C4-2B (cell line): Measurements from ENCODE around the gene H2AZ2.

Source experiments
- H3K27ac ChIP-seq: fragments of 450-650 bp; 2 replicates; pipeline ENCODE4 v1.5.1; 2017
- ZFX ChIP-seq: fragments of 450-650 bp; IDR thresholded peaks from 2 replicates; pipeline ENCODE4 v1.6.1; 2017
- TF ChIP-seq, protein P1 (sequence below): fragments of 450-650 bp; conservative IDR thresholded peaks from 2 replicates; pipeline ENCODE4 v1.5.1; 2017; ENCODE audit warnings: mild to moderate bottlenecking

H2AZ2 gene

DNA sequence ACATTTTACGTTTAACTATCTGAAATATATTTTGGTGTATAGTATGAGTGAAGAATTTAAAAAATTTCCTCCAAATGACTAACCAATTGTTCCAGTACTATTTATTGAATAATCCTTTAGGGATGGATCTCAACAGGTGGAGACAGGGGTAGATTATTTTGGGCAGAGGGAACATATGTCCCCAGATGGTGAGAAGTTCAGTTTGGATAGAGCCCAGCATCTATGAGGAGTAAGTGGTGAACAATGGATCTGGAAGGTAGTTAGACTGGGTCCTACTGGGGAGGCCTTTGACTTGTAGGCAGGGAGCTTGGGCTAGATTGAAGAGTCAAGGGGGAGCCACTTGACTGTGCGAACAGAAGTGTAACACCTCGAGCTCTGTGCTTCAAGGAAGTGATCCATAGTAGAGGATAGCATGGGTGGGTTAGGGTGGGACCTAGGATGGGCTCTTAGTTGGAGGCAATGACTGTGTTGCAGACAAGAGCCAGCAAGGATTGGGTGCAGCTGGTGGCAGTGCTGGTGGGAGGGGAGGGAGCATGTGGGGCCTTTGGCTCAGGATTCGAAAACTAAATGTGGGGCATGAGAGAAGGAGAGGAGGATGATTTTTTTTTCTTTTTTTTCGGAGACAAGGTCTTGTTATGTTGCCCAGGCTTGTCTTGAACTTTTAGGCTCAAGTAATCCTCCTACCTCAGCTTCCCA, 41.3 kb upstream of the H2AZ2 start:
- no peak overlapping the region for H3K27ac ChIP-seq
- TF ChIP-seq, protein P1, sequence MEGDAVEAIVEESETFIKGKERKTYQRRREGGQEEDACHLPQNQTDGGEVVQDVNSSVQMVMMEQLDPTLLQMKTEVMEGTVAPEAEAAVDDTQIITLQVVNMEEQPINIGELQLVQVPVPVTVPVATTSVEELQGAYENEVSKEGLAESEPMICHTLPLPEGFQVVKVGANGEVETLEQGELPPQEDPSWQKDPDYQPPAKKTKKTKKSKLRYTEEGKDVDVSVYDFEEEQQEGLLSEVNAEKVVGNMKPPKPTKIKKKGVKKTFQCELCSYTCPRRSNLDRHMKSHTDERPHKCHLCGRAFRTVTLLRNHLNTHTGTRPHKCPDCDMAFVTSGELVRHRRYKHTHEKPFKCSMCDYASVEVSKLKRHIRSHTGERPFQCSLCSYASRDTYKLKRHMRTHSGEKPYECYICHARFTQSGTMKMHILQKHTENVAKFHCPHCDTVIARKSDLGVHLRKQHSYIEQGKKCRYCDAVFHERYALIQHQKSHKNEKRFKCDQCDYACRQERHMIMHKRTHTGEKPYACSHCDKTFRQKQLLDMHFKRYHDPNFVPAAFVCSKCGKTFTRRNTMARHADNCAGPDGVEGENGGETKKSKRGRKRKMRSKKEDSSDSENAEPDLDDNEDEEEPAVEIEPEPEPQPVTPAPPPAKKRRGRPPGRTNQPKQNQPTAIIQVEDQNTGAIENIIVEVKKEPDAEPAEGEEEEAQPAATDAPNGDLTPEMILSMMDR: no peak
- TF ChIP-seq ZFX: no peak

DNA sequence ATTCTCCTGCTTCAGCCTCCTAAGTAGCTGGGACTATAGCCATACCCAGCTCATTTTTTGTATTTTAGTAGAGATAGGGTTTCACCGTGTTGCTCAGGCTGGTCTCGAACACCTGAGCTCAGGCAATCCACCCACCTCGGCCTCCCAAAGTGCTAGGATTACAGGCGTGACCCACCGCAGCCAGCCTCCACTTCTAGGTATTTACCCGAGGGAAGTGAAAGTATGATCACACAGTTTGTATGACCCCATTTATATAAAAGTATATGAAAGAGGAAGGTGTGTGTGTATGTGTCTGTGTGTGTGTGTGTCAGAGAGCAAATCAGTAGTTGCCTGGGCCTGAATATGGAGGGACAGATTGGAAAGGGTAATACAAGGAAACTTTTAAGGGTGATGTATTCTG, 39.4 kb upstream of the H2AZ2 start:
- no peak overlapping the region for H3K27ac ChIP-seq
- TF ChIP-seq ZFX: no peak
- TF ChIP-seq, protein P1: no peak

DNA sequence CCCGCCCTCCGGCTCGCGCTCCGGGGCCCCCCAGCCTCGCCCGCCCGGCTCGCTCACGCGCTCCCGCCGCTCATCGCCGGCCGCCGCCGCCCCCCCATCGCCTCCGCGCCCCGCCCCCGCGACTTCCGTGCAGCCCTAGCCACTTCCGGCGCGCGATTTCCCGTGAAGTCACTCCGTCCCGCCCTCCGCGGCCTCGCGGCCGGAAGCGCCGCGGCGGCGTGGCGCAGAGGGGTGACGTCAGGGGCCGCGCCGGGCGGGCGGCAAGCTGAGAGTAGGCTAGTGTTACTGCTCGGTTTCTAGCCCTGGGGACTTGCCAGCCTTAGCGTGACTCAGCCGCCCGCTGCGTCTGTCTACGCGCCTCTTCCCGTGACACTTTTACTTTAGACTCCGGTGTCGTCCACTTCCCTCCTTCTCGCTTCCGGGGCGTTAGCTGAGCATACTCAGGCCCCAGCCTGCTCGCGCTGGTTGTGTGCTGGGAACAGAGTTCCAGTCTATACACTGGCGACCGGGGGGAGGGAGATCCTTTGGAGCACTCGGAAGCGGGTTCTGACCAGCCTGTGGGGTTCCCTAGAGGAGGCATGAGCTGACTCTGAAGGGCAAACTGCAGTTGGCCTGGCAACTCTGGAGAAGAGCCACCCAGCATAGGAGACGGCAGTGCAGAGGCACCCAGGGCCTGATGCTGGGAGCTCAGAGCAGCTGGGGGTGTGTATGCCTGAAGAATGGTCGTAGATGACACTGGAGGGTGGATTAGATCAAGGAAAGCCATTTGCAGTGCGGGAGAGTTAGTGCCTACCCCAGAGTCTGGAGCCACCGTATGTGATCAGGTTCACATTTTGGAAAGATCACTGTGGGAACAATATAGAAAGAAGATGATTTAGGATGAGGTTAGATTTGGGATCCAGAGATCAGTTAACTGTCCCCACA, 37.8 kb upstream of the H2AZ2 start, which contains the start of gene PURB:
Gene PURB, minus strand, starts transcription at position 137 of the 924 bp plus-strand sequence. CDS start 182 bp downstream, outside the sequence.
- TF ChIP-seq, protein P1: no peak
- peak; percentile 18; the same call in 1 of the 2 replicates for TF ChIP-seq ZFX
- H3K27ac ChIP-seq: peak within 1 kb of the TSS; percentile 94

DNA sequence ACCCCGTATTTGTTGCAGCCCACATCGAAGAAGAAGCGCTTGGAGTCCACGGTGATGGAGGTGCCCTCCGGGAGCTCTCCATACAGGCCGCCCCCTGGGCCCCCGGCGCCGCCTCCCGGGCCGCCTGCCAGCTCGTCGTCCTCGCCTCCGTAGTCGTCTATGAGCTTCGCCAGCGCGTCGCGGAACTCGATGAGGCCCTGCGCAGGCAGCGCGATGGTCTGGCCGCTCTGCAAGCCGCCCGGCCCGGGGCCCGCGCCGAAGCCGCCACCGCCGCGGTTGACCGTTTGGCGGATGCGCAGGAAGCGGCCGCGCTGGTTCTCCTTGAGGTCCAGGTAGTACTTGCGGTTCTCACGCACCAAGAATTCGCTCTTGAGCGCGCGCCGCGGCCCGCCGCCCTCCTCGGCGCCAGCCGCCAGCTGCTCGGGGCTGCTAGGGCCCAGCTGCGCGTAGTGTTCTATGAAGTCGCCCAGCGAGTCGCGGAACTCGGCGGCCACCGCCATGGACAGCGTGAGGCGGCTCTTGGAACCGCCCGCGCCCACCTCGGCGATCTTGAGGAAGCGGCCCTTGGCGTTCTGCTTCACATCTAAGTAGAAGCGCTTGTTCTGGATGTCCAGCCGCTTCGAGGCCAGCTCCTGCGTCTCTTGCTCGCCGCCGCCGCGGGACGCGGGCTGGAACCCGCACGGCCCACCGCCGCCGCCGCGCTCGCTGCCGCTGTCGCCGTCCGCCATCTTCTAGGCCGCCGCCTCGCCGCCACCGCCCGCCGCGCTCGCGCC, 36.9 kb upstream of the H2AZ2 start:
- H3K27ac ChIP-seq: peak overlapping the region; percentile 94
- TF ChIP-seq ZFX: peak; percentile 86
- TF ChIP-seq, protein P1: no peak

DNA sequence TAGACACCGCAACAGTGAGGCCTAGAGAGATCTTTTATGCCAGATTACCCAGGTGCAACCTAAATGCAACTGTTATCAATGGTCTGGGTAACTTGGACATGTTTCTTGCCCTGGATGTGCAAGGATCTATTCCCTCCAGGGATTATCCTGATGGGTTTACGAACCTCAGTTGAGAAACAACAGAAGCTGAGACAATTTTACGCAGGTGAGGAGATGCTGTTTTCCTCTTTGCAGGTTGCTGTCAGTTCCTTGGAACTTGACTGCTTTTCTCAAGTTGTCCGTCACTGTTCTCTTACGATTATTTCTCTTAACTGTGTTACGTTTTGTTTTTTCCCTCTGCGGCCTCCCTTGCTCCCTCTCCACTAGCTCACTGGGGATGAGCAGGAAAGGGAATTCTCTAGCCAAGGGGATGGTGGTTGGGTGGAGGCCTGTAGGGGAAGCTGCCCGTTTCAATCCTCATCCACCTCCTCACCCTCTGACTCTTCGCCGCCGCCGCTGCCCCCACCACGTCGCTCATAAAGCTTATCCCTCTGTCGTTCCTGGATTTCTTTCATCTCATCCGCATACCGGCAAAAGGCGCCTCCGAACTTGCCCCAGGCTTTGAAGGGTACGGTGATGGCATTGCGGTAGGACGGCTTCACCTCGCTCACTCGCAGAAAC, 36.2 kb upstream of the H2AZ2 start:
- H3K27ac ChIP-seq: peak overlapping the region; percentile 94
- TF ChIP-seq, protein P1: no peak
- TF ChIP-seq ZFX: no peak

DNA sequence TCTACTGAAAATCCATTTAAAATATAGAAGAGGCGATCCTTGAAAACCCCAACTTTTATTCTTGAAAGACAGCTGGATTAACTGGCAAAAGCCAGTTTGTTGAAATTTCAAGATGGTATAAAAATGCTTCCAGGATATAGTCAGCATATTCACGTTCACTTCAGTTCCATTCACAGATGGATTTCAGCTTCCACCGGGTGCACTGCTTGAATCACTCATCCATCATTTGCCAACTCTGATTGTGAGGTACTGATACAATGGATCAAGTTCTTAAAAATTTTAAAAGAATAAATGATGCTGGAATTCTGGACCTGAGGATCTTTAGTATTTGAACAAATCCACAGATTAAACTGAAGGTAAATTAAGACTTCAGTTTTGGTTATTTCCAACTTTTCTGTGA, 35.0 kb upstream of the H2AZ2 start:
- no peak overlapping the region for H3K27ac ChIP-seq
- TF ChIP-seq ZFX: no peak
- TF ChIP-seq, protein P1: no peak
